Type B pancreatic cell (in vitro differentiated cells): ENCODE results near the gene MDC1. TPM values are rescaled to one million over a fixed set of nuclear protein-coding genes. Genes with fewer than 3 reads are reported as not detected.
"Not testable (repeated sequence)": the region's sequence is repeated elsewhere in the genome, so short reads cannot be mapped to it uniquely, and the experiment has no call there.

Source experiments
- DNase-seq: peaks from one replicate; pipeline ENCODE4 v3.0.0; 2021; ENCODE audit warnings: mixed read lengths; ENCODE audit not compliant: unreplicated experiment; ENCODE audit errors: extremely low spot score
- H3K27ac Mint-ChIP-seq: 2 replicates; pipeline ENCODE4 v1.8.0; 2021; ENCODE audit warnings: mild to moderate bottlenecking, mixed read lengths
- H3K27me3 Mint-ChIP-seq: 2 replicates; pipeline ENCODE4 v1.8.0; 2021; ENCODE audit warnings: mixed read lengths
- H3K36me3 Mint-ChIP-seq: 2 replicates; pipeline ENCODE4 v1.8.0; 2021; ENCODE audit warnings: mixed read lengths
- H3K4me1 Mint-ChIP-seq: one replicate; pipeline ENCODE4 v1.8.0; 2021; ENCODE audit warnings: mixed read lengths; ENCODE audit not compliant: unreplicated experiment
- H3K4me3 Mint-ChIP-seq: 2 replicates; pipeline ENCODE4 v1.8.0; 2021; ENCODE audit warnings: mild to moderate bottlenecking, mixed read lengths
- H3K9me3 Mint-ChIP-seq: 2 replicates; pipeline ENCODE4 v1.8.0; 2021; ENCODE audit warnings: mixed read lengths
- CTCF ChIP-seq: fragments of 200-600 bp; sonication (generic); conservative IDR thresholded peaks from 2 replicates; pipeline ENCODE4 v1.5.0; 2021; ENCODE audit warnings: antibody characterized with exemption, mild to moderate bottlenecking
- total RNA-seq: library from RNA; stranded (reverse); gene quantifications from 2 replicates; pipeline ENCODE4 v1.2.1, GENCODE V29; 2021; ENCODE audit warnings: low replicate concordance

MDC1 gene
- total RNA-seq, 1 donor from 2014 or later, result 71.3 TPM

DNA sequence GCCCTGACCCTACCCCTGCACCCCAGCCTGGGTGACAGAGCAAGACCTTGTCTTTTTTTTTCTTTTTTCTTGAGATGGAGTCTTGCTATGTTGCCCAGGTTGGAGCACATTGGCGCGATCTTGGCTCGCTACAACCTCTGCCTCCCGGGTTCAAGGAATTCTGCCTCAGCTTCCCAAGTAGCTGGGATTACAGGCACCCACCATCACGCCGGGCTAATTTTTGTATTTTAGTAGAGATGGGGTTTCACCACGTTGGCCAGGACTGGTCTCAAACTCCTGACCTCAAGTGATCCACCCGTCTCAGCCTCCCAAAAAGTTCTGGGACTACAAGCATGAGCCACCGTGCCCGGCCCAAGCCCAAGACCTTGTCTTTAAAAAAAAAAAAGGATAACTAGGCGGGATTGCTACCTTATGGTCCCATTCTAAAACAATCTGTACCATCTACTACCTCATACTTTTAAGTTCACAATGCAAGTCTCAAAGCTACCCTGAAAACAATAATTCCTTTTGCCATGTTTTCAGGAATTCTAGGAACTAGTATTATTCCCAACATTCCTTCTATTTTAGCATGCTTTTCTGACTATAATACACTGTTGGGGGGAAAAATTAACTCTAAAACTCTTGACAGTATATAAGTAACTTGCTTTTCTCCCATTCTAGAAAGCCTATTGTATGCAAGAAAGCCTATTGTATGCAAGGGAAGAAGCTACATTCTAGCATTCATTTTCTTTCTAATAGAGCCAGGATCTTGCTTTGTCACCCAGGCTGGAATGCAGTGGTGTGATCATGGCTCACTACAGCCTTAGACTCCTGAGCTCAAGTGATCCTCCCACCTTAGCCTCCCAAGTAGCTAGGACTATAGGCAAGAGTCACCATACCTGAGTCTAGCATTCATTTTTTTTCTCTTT is 9.7 kb upstream of the MDC1 start:
- DNase-seq, result no peak
- H3K27me3 Mint-ChIP-seq, result peaks cover 3% of the 10 kb centered on the region
- no peak for TF ChIP-seq CTCF
- no peaks in the 10 kb centered on the region for H3K9me3 Mint-ChIP-seq
- H3K27ac Mint-ChIP-seq, result peak overlapping the region; percentile 47
- peaks cover 37% of the 10 kb centered on the region for H3K36me3 Mint-ChIP-seq
- peaks cover 16% of the 10 kb centered on the region for H3K4me1 Mint-ChIP-seq
- no peak overlapping the region for H3K4me3 Mint-ChIP-seq

DNA sequence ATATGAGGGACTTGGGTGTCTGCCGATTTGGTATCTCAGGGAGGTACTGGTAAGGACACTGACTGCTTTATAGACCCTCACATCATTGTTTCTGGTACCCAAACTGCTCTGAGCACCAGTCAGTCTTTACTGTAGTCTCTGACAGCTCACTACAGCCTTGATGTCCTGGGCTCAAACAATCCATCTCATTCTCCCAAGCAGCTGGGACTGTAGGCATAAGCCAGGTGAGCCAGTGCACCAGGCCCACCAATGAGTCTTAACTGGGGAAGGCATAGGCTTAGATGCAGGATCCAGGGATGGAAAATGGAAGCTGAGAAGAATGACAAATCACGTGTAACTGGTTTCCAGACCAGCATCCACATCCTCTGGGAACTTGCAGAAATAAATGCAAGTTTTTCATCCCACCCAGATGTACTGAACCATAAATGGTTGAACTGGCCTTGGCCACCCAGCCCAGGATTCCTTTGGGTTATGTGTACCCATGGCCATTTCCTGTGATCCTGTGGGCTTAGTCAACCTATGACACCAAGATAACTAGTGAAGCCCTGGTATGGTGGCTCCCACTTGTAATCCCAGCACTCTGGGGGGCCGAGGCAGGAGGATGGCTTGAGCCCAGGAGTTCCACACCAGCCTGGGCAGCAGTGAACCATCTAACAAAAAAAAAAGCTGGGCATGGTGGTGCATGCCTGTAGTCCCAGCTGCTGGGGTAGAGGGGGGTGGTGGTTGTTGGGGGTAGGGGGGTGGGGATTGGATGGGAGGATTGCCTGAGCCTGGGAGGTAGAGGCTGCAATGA is 8.8 kb upstream of the MDC1 start:
- H3K36me3 Mint-ChIP-seq, result peaks cover 44% of the 10 kb centered on the region
- H3K27me3 Mint-ChIP-seq, result peaks cover 6% of the 10 kb centered on the region
- H3K4me3 Mint-ChIP-seq, result no peak overlapping the region
- no peak for TF ChIP-seq CTCF
- no peak for DNase-seq
- peak overlapping the region; percentile 62 for H3K27ac Mint-ChIP-seq
- H3K4me1 Mint-ChIP-seq, result peaks cover 16% of the 10 kb centered on the region
- H3K9me3 Mint-ChIP-seq, result no peaks in the 10 kb centered on the region

- H3K27me3 Mint-ChIP-seq, result peaks cover 9% of the 10 kb centered on the region
- H3K4me3 Mint-ChIP-seq, result peak overlapping the region; percentile 24
Observed at GRCh38 chr6:30724906-30725667, 8.0 kb upstream of the MDC1 start.

DNA sequence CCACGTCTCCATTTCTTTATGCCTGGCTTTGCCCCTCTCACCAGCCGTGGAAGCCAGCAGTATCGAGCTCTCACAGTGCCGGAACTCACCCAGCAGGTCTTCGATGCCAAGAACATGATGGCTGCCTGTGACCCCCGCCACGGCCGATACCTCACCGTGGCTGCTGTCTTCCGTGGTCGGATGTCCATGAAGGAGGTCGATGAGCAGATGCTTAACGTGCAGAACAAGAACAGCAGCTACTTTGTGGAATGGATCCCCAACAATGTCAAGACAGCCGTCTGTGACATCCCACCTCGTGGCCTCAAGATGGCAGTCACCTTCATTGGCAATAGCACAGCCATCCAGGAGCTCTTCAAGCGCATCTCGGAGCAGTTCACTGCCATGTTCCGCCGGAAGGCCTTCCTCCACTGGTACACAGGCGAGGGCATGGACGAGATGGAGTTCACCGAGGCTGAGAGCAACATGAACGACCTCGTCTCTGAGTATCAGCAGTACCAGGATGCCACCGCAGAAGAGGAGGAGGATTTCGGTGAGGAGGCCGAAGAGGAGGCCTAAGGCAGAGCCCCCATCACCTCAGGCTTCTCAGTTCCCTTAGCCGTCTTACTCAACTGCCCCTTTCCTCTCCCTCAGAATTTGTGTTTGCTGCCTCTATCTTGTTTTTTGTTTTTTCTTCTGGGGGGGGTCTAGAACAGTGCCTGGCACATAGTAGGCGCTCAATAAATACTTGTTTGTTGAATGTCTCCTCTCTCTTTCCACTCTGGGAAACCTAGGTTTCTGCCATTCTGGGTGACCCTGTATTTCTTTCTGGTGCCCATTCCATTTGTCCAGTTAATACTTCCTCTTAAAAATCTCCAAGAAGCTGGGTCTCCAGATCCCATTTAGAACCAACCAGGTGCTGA is 7.0 kb upstream of the MDC1 start:
- Mint-ChIP-seq H3K4me1 (peaks cover 22% of the 10 kb centered on the region), H3K36me3 (peaks cover 42% of the 10 kb centered on the region), H3K27me3 (peaks cover 11% of the 10 kb centered on the region), H3K27ac (peak overlapping the region; percentile 80), H3K4me3 (peak overlapping the region; percentile 92)
- not testable (repeated sequence) for DNase-seq, H3K9me3 Mint-ChIP-seq

More at GRCh38 chr6:30724906-30725667, 8.0 kb upstream of the MDC1 start:
- TF ChIP-seq CTCF, result no peak
- Mint-ChIP-seq H3K27ac (peak overlapping the region; percentile 37), H3K4me1 (peaks cover 16% of the 10 kb centered on the region), H3K9me3 (no peaks in the 10 kb centered on the region), H3K36me3 (peaks cover 44% of the 10 kb centered on the region)
- no peak for DNase-seq

GRCh38 chr6:30723159-30723842 is 6.2 kb upstream of the MDC1 start:
- Mint-ChIP-seq H3K36me3 (peaks cover 42% of the 10 kb centered on the region), H3K27me3 (peaks cover 11% of the 10 kb centered on the region), H3K4me1 (peaks cover 23% of the 10 kb centered on the region)

More at GRCh38 chr6:30723159-30723842, 6.2 kb upstream of the MDC1 start:
- Mint-ChIP-seq H3K4me3 (peak overlapping the region; percentile 92), H3K27ac (peak overlapping the region; percentile 97)
- DNase-seq, H3K9me3 Mint-ChIP-seq: not testable (repeated sequence)
